ENCODE measurements around the gene NRP1. TPM values are rescaled to one million over a fixed set of nuclear protein-coding genes. Genes with fewer than 3 reads are reported as not detected.
A peak's percentile ranks its signal among the peaks of the same experiment; 100 is the strongest.

NRP1 gene
- total RNA-seq, 1 experiment from 2014 or later = 0.71 TPM

GRCh38 chr10:33244354-33244967 is 90.0 kb downstream of the NRP1 start:
- Histone ChIP-seq H3K9me2 (replicated peaks; ENCODE audit: insufficient read depth, low read length) (no peaks in the 10 kb centered on the region), H3K9ac (ENCODE audit: low read length) (no peak overlapping the region), H3K4me2 (ENCODE audit: low read depth, low read length, poor library complexity, severe bottlenecking) (peak overlapping the region; percentile 65), H3K36me3 (ENCODE audit: insufficient read depth, low read length) (no peaks in the 10 kb centered on the region), H3K27ac (ENCODE audit: low read length) (peak overlapping the region; percentile 4; the same call in 1 of the 2 replicates), H3K79me2 (ENCODE audit: low read length) (no peaks in the 10 kb centered on the region), H3K4me3 (ENCODE audit: low read length) (peak overlapping the region; percentile 32), H2AFZ (ENCODE audit: low read length) (no peak overlapping the region), H3K27me3 (ENCODE audit: low read length) (no peaks in the 10 kb centered on the region), H3K9me3 (ENCODE audit: low read length) (no peaks in the 10 kb centered on the region), H3K4me1 (ENCODE audit: low read length) (peaks cover 40% of the 10 kb centered on the region), H4K20me1 (ENCODE audit: insufficient read depth, low read depth, low read length) (no peaks in the 10 kb centered on the region)
- DNase-seq = no peak

- Histone ChIP-seq H3K27me3 (ENCODE audit: low read length) (no peaks in the 10 kb centered on the region), H3K27ac (ENCODE audit: low read length) (no peak overlapping the region), H3K4me3 (ENCODE audit: low read length) (no peak overlapping the region), H3K9me2 (replicated peaks; ENCODE audit: insufficient read depth, low read length) (no peaks in the 10 kb centered on the region), H3K4me1 (ENCODE audit: low read length) (peaks cover 40% of the 10 kb centered on the region), H3K4me2 (ENCODE audit: low read depth, low read length, poor library complexity, severe bottlenecking) (peak overlapping the region; percentile 65), H3K79me2 (ENCODE audit: low read length) (no peaks in the 10 kb centered on the region), H3K36me3 (ENCODE audit: insufficient read depth, low read length) (no peaks in the 10 kb centered on the region), H4K20me1 (ENCODE audit: insufficient read depth, low read depth, low read length) (no peaks in the 10 kb centered on the region), H3K9me3 (ENCODE audit: low read length) (no peaks in the 10 kb centered on the region), H3K9ac (ENCODE audit: low read length) (no peak overlapping the region), H2AFZ (ENCODE audit: low read length) (no peak overlapping the region)
- DNase-seq = no peak
These were observed 90.8 kb downstream of the NRP1 start for GRCh38 chr10:33243703-33244102.

- no peaks in the 10 kb centered on the region for H3K27me3 ChIP-seq (ENCODE audit: low read length)
- H3K36me3 ChIP-seq (ENCODE audit: insufficient read depth, low read length) = no peaks in the 10 kb centered on the region
- peaks cover 40% of the 10 kb centered on the region for H3K4me1 ChIP-seq (ENCODE audit: low read length)
- H3K4me2 ChIP-seq (ENCODE audit: low read depth, low read length, poor library complexity, severe bottlenecking) = no peak overlapping the region
- no peaks in the 10 kb centered on the region for H3K9me3 ChIP-seq (ENCODE audit: low read length)
- H4K20me1 ChIP-seq (ENCODE audit: insufficient read depth, low read depth, low read length) = no peaks in the 10 kb centered on the region
- H3K27ac ChIP-seq (ENCODE audit: low read length) = no peak overlapping the region
- no peaks in the 10 kb centered on the region for H3K79me2 ChIP-seq (ENCODE audit: low read length)
- no peak for DNase-seq
- no peak overlapping the region for H3K4me3 ChIP-seq (ENCODE audit: low read length)
- H3K9ac ChIP-seq (ENCODE audit: low read length) = no peak overlapping the region
- no peaks in the 10 kb centered on the region for H3K9me2 ChIP-seq (replicated peaks; ENCODE audit: insufficient read depth, low read length)
- no peak overlapping the region for H2AFZ ChIP-seq (ENCODE audit: low read length)
These were observed 91.5 kb downstream of the NRP1 start for GRCh38 chr10:33242931-33243330.

GRCh38 chr10:33241351-33241750 is 93.1 kb downstream of the NRP1 start:
- Histone ChIP-seq H4K20me1 (ENCODE audit: insufficient read depth, low read depth, low read length) (no peaks in the 10 kb centered on the region), H3K27ac (ENCODE audit: low read length) (no peak overlapping the region), H3K9me3 (ENCODE audit: low read length) (no peaks in the 10 kb centered on the region), H2AFZ (ENCODE audit: low read length) (no peak overlapping the region), H3K79me2 (ENCODE audit: low read length) (no peaks in the 10 kb centered on the region), H3K4me3 (ENCODE audit: low read length) (no peak overlapping the region), H3K36me3 (ENCODE audit: insufficient read depth, low read length) (no peaks in the 10 kb centered on the region), H3K4me1 (ENCODE audit: low read length) (peaks cover 40% of the 10 kb centered on the region), H3K27me3 (ENCODE audit: low read length) (no peaks in the 10 kb centered on the region), H3K9ac (ENCODE audit: low read length) (no peak overlapping the region), H3K4me2 (ENCODE audit: low read depth, low read length, poor library complexity, severe bottlenecking) (no peak overlapping the region), H3K9me2 (replicated peaks; ENCODE audit: insufficient read depth, low read length) (no peaks in the 10 kb centered on the region)
- DNase-seq = no peak

- Histone ChIP-seq H4K20me1 (ENCODE audit: insufficient read depth, low read depth, low read length) (no peaks in the 10 kb centered on the region), H3K9me2 (replicated peaks; ENCODE audit: insufficient read depth, low read length) (no peaks in the 10 kb centered on the region), H3K9me3 (ENCODE audit: low read length) (no peaks in the 10 kb centered on the region), H3K27me3 (ENCODE audit: low read length) (no peaks in the 10 kb centered on the region), H3K27ac (ENCODE audit: low read length) (no peak overlapping the region), H2AFZ (ENCODE audit: low read length) (no peak overlapping the region), H3K79me2 (ENCODE audit: low read length) (no peaks in the 10 kb centered on the region), H3K4me2 (ENCODE audit: low read depth, low read length, poor library complexity, severe bottlenecking) (no peak overlapping the region), H3K36me3 (ENCODE audit: insufficient read depth, low read length) (no peaks in the 10 kb centered on the region), H3K9ac (ENCODE audit: low read length) (no peak overlapping the region), H3K4me1 (ENCODE audit: low read length) (peaks cover 37% of the 10 kb centered on the region), H3K4me3 (ENCODE audit: low read length) (no peak overlapping the region)
- DNase-seq = no peak
These were observed 93.5 kb downstream of the NRP1 start for GRCh38 chr10:33240931-33241330.

- H3K27ac ChIP-seq (ENCODE audit: low read length) = no peak overlapping the region
- peaks cover 30% of the 10 kb centered on the region for H3K4me1 ChIP-seq (ENCODE audit: low read length)
- no peak overlapping the region for H3K4me2 ChIP-seq (ENCODE audit: low read depth, low read length, poor library complexity, severe bottlenecking)
- H3K36me3 ChIP-seq (ENCODE audit: insufficient read depth, low read length) = no peaks in the 10 kb centered on the region
- H3K4me3 ChIP-seq (ENCODE audit: low read length) = no peak overlapping the region
- no peaks in the 10 kb centered on the region for H3K9me2 ChIP-seq (replicated peaks; ENCODE audit: insufficient read depth, low read length)
- no peak overlapping the region for H3K9ac ChIP-seq (ENCODE audit: low read length)
- no peak for DNase-seq
- H3K79me2 ChIP-seq (ENCODE audit: low read length) = no peaks in the 10 kb centered on the region
- no peaks in the 10 kb centered on the region for H3K27me3 ChIP-seq (ENCODE audit: low read length)
- no peak overlapping the region for H2AFZ ChIP-seq (ENCODE audit: low read length)
- H4K20me1 ChIP-seq (ENCODE audit: insufficient read depth, low read depth, low read length) = no peaks in the 10 kb centered on the region
- H3K9me3 ChIP-seq (ENCODE audit: low read length) = no peaks in the 10 kb centered on the region
These were observed 94.2 kb downstream of the NRP1 start for GRCh38 chr10:33240258-33240657.

GRCh38 chr10:33239257-33239656 is 95.2 kb downstream of the NRP1 start:
- Histone ChIP-seq H3K4me3 (ENCODE audit: low read length) (no peak overlapping the region), H3K36me3 (ENCODE audit: insufficient read depth, low read length) (no peaks in the 10 kb centered on the region), H3K27me3 (ENCODE audit: low read length) (no peaks in the 10 kb centered on the region), H4K20me1 (ENCODE audit: insufficient read depth, low read depth, low read length) (no peaks in the 10 kb centered on the region), H3K4me1 (ENCODE audit: low read length) (peaks cover 20% of the 10 kb centered on the region), H3K27ac (ENCODE audit: low read length) (no peak overlapping the region), H3K4me2 (ENCODE audit: low read depth, low read length, poor library complexity, severe bottlenecking) (no peak overlapping the region), H3K9me3 (ENCODE audit: low read length) (no peaks in the 10 kb centered on the region), H3K9ac (ENCODE audit: low read length) (no peak overlapping the region), H2AFZ (ENCODE audit: low read length) (no peak overlapping the region), H3K79me2 (ENCODE audit: low read length) (no peaks in the 10 kb centered on the region), H3K9me2 (replicated peaks; ENCODE audit: insufficient read depth, low read length) (no peaks in the 10 kb centered on the region)
- DNase-seq = no peak

- no peak for DNase-seq
- Histone ChIP-seq H3K4me2 (ENCODE audit: low read depth, low read length, poor library complexity, severe bottlenecking) (no peak overlapping the region), H3K9me2 (replicated peaks; ENCODE audit: insufficient read depth, low read length) (no peaks in the 10 kb centered on the region), H3K9me3 (ENCODE audit: low read length) (no peaks in the 10 kb centered on the region), H2AFZ (ENCODE audit: low read length) (no peak overlapping the region), H3K9ac (ENCODE audit: low read length) (no peak overlapping the region), H3K27me3 (ENCODE audit: low read length) (no peaks in the 10 kb centered on the region), H4K20me1 (ENCODE audit: insufficient read depth, low read depth, low read length) (no peaks in the 10 kb centered on the region), H3K27ac (ENCODE audit: low read length) (no peak overlapping the region), H3K4me1 (ENCODE audit: low read length) (peaks cover 14% of the 10 kb centered on the region), H3K4me3 (ENCODE audit: low read length) (no peak overlapping the region), H3K36me3 (ENCODE audit: insufficient read depth, low read length) (no peaks in the 10 kb centered on the region), H3K79me2 (ENCODE audit: low read length) (no peaks in the 10 kb centered on the region)
These were observed 95.8 kb downstream of the NRP1 start for GRCh38 chr10:33238643-33239042.

Measured in Karpas-422 (cell line).